Fibroblast of lung (primary cell): ENCODE measurements around the gene TMEM60. TPM values are rescaled to one million over a fixed set of nuclear protein-coding genes. Genes with fewer than 3 reads are reported as not detected.

Source experiments
- DNase-seq, 2 donors: peaks; one replicate each; pipeline versions ENCODE4 v3.0.0 to v3.0.0-alpha.2; 2010; ENCODE audit warnings: low read depth in 2 of 2
- H2AFZ ChIP-seq: 2 replicates; pipeline ENCODE4 v1.5.1; 2012; ENCODE audit warnings: low read length, control low read depth, inconsistent platforms
- H3K27ac ChIP-seq: 2 replicates; pipeline ENCODE4 v1.5.1; 2011; ENCODE audit warnings: low read length, control low read depth; ENCODE audit not compliant: insufficient read depth
- H3K27me3 ChIP-seq: 2 replicates; pipeline ENCODE4 v1.5.1; 2011; ENCODE audit warnings: mild to moderate bottlenecking, low read length; ENCODE audit not compliant: control insufficient read depth, insufficient read depth
- H3K36me3 ChIP-seq: 2 replicates; pipeline ENCODE4 v1.5.1; 2011; ENCODE audit warnings: low read length; ENCODE audit not compliant: control insufficient read depth, insufficient read depth
- H3K4me1 ChIP-seq: 2 replicates; pipeline ENCODE4 v1.5.1; 2011; ENCODE audit warnings: low read length; ENCODE audit not compliant: control insufficient read depth, insufficient read depth; ENCODE audit errors: extremely low read depth
- H3K4me2 ChIP-seq: 2 replicates; pipeline ENCODE4 v1.5.1; 2011; ENCODE audit warnings: low read length, control low read depth; ENCODE audit not compliant: insufficient read depth; ENCODE audit errors: extremely low read depth
- H3K4me3 ChIP-seq, 4 experiments: fragments of 200-600 bp in 1 of 4; sonication (generic) in 1 of 4; replicated peaks in 1 of 4; 2 replicates each; pipeline ENCODE4 v1.5.1; 2011 to 2016; ENCODE audit warnings: low read length in 4 of 4, low read depth in 3 of 4, mild to moderate bottlenecking in 3 of 4, control low read depth in 2 of 4, inconsistent platforms in 1 of 4, mixed read lengths in 1 of 4; ENCODE audit not compliant: insufficient read depth in 1 of 4; ENCODE audit errors: control extremely low read depth in 1 of 4
- H3K79me2 ChIP-seq: 2 replicates; pipeline ENCODE4 v1.5.1; 2012; ENCODE audit warnings: mild to moderate bottlenecking, low read length, inconsistent platforms; ENCODE audit not compliant: control insufficient read depth, insufficient read depth
- H3K9ac ChIP-seq: 2 replicates; pipeline ENCODE4 v1.5.1; 2011; ENCODE audit warnings: mild to moderate bottlenecking, low read length, control low read depth; ENCODE audit not compliant: insufficient read depth
- H3K9me3 ChIP-seq: 2 replicates; pipeline ENCODE4 v1.5.1; 2012; ENCODE audit warnings: low read depth, low read length; ENCODE audit not compliant: control insufficient read depth, insufficient read depth
- H4K20me1 ChIP-seq: 2 replicates; pipeline ENCODE4 v1.5.1; 2011; ENCODE audit warnings: low read length; ENCODE audit not compliant: control insufficient read depth, insufficient read depth; ENCODE audit errors: extremely low read depth
- CTCF ChIP-seq, 2 donors: IDR thresholded peaks in 1 of 2; conservative IDR thresholded peaks in 1 of 2; 1 replicate in 1 of 2; 2 replicates in 1 of 2; pipeline ENCODE4 v1.5.1; 2011 to 2012; ENCODE audit warnings: low read length in 2 of 2, control low read depth in 1 of 2, inconsistent platforms in 1 of 2, low read depth in 1 of 2, mild to moderate bottlenecking in 1 of 2
- EZH2 ChIP-seq: IDR thresholded peaks from 2 replicates; pipeline ENCODE4 v1.5.1; 2012; ENCODE audit warnings: low read length, control low read depth, mild to moderate bottlenecking; ENCODE audit errors: missing control alignments
- polyA plus RNA-seq, 2 donors: library from polyadenylated mRNA; depleted of rRNA in 1 of 2; stranded (reverse) in 1 of 2; unstranded in 1 of 2; fragments of >200 nt; gene quantifications; 2 replicates each; pipeline ENCODE4 v1.2.1, GENCODE V29; 2011 to 2012; ENCODE audit warnings: missing spikeins in 1 of 2
- total RNA-seq: library from RNA; depleted of rRNA; stranded (reverse); fragments of >200 nt; gene quantifications from 2 replicates; pipeline ENCODE4 v1.2.1, GENCODE V29; 2014

Gene TMEM60
- total and polyA plus RNA-seq, 2 donors (not counting 1 experiment from before 2014, with no cell fraction given): 24.4 to 45.5 TPM

- H3K27ac ChIP-seq: no peak overlapping the region
- TF ChIP-seq CTCF (conservative IDR thresholded peaks at IDR 0.05 in 1 of 2, IDR thresholded peaks at IDR 0.05 in 1 of 2; ENCODE audit: low read depth in 1 of 2, low read length in 2 of 2) (no peak), EZH2 (no peak)
- no peak for DNase-seq
Measured at GRCh38 chr7:77778535-77778934, 19.7 kb downstream of the TMEM60 start.

GRCh38 chr7:77771901-77772300, 26.3 kb downstream of the TMEM60 start:
- H3K4me1 ChIP-seq: no peaks in the 10 kb centered on the region
- no peak overlapping the region for H2AFZ ChIP-seq
- H3K9ac ChIP-seq: no peak overlapping the region
- no peak overlapping the region for H3K27ac ChIP-seq
- no peaks in the 10 kb centered on the region for H4K20me1 ChIP-seq
- H3K27me3 ChIP-seq: no peaks in the 10 kb centered on the region
- H3K4me3 ChIP-seq: no peak overlapping the region
- no peaks in the 10 kb centered on the region for H3K79me2 ChIP-seq
- H3K4me2 ChIP-seq: no peak overlapping the region
- TF ChIP-seq CTCF (conservative IDR thresholded peaks at IDR 0.05 in 1 of 2, IDR thresholded peaks at IDR 0.05 in 1 of 2; ENCODE audit: low read depth in 1 of 2, low read length in 2 of 2): no peak
- TF ChIP-seq EZH2: no peak
- no peak for DNase-seq
- no peaks in the 10 kb centered on the region for H3K9me3 ChIP-seq
- H3K36me3 ChIP-seq: no peaks in the 10 kb centered on the region

More at GRCh38 chr7:77778535-77778934, 19.7 kb downstream of the TMEM60 start:
- H3K4me1 ChIP-seq: no peaks in the 10 kb centered on the region
- H3K4me3 ChIP-seq: no peak overlapping the region
- no peaks in the 10 kb centered on the region for H3K27me3 ChIP-seq
- H4K20me1 ChIP-seq: no peaks in the 10 kb centered on the region
- no peaks in the 10 kb centered on the region for H3K79me2 ChIP-seq
- H3K4me2 ChIP-seq: no peak overlapping the region
- H2AFZ ChIP-seq: no peak overlapping the region
- H3K36me3 ChIP-seq: no peaks in the 10 kb centered on the region
- no peaks in the 10 kb centered on the region for H3K9me3 ChIP-seq
- H3K9ac ChIP-seq: no peak overlapping the region

GRCh38 chr7:77770316-77770715, 27.9 kb downstream of the TMEM60 start:
- no peak overlapping the region for H3K4me3 ChIP-seq
- no peaks in the 10 kb centered on the region for H3K4me1 ChIP-seq
- H4K20me1 ChIP-seq: no peaks in the 10 kb centered on the region
- H3K9me3 ChIP-seq: no peaks in the 10 kb centered on the region
- no peak overlapping the region for H3K9ac ChIP-seq
- DNase-seq: no peak
- no peaks in the 10 kb centered on the region for H3K27me3 ChIP-seq
- no peak overlapping the region for H3K27ac ChIP-seq
- H3K4me2 ChIP-seq: no peak overlapping the region
- no peaks in the 10 kb centered on the region for H3K36me3 ChIP-seq
- no peak overlapping the region for H2AFZ ChIP-seq
- H3K79me2 ChIP-seq: no peaks in the 10 kb centered on the region
- TF ChIP-seq EZH2 (no peak), CTCF (conservative IDR thresholded peaks at IDR 0.05 in 1 of 2, IDR thresholded peaks at IDR 0.05 in 1 of 2; ENCODE audit: low read depth in 1 of 2, low read length in 2 of 2) (no peak)
